ENCODE results near the gene EIF3A.

The EIF3A gene

GRCh38 chr10:119005362-119006043, 75.1 kb downstream of the EIF3A start:
- DNase-seq (ENCODE audit: extremely low read depth, low read depth): no peak
- no peak overlapping the region for H3K4me3 ChIP-seq (replicated peaks; ENCODE audit: low read depth, low read length)
- TF ChIP-seq, protein P1, sequence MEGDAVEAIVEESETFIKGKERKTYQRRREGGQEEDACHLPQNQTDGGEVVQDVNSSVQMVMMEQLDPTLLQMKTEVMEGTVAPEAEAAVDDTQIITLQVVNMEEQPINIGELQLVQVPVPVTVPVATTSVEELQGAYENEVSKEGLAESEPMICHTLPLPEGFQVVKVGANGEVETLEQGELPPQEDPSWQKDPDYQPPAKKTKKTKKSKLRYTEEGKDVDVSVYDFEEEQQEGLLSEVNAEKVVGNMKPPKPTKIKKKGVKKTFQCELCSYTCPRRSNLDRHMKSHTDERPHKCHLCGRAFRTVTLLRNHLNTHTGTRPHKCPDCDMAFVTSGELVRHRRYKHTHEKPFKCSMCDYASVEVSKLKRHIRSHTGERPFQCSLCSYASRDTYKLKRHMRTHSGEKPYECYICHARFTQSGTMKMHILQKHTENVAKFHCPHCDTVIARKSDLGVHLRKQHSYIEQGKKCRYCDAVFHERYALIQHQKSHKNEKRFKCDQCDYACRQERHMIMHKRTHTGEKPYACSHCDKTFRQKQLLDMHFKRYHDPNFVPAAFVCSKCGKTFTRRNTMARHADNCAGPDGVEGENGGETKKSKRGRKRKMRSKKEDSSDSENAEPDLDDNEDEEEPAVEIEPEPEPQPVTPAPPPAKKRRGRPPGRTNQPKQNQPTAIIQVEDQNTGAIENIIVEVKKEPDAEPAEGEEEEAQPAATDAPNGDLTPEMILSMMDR (IDR thresholded peaks at IDR 0.05; ENCODE audit: low read depth, low read length, missing control alignments): no peak

- no peak overlapping the region for H3K4me3 ChIP-seq (replicated peaks; ENCODE audit: low read depth, low read length)
- TF ChIP-seq, protein P1 (IDR thresholded peaks at IDR 0.05; ENCODE audit: low read depth, low read length, missing control alignments): no peak
- DNase-seq (ENCODE audit: extremely low read depth, low read depth): no peak
Observed at GRCh38 chr10:119003572-119004289, 76.9 kb downstream of the EIF3A start.

DNA sequence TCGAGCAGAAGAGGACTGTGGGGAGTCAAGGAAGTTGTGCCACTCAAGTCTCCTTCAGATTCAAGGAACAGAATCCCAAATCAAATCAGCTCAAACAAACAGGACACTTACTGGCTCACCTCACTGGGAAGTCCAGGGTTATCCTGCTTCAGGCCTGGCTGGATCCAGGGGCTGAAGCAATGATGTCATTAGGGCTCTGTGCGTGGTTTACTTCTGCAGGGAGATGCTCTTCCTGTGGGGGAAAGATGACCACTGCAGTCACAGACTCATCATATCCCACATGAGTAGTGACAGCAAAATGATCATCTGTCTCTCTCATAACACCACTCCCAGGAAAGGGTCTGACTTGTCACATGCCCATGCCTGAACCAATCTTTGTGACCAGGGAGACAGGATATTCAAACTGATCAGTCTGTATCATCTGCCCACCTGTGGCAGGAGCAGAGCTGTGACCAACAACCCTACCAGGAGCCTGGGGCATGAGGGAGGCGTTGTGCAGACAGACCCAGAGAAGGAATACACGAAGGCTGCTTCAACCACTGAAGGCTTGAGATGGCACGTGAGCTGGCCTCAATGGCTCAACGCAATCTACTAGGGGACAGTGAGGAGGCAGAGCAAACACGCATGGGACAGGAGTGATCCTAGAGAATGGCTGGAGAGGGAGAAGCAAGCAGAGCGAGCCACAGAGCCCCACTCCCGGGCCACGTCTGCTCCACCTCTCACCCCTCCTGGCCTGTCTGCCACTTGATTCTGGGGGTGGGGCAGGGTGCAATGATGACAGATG, 78.7 kb downstream of the EIF3A start:
- no peak overlapping the region for H3K4me3 ChIP-seq (replicated peaks; ENCODE audit: low read depth, low read length)
- DNase-seq (ENCODE audit: extremely low read depth, low read depth): no peak

GRCh38 chr10:118998183-118998582, 82.4 kb downstream of the EIF3A start:
- H3K4me3 ChIP-seq (replicated peaks; ENCODE audit: low read depth, low read length): no peak overlapping the region
- TF ChIP-seq, protein P1 (IDR thresholded peaks at IDR 0.05; ENCODE audit: low read depth, low read length, missing control alignments): no peak
- DNase-seq (ENCODE audit: extremely low read depth, low read depth): no peak

More for the DNA sequence above, 78.7 kb downstream of the EIF3A start:
- TF ChIP-seq, protein P1 (IDR thresholded peaks at IDR 0.05; ENCODE audit: low read depth, low read length, missing control alignments): no peak

GRCh38 chr10:118997379-118997778, 83.2 kb downstream of the EIF3A start:
- H3K4me3 ChIP-seq (replicated peaks; ENCODE audit: low read depth, low read length): no peak overlapping the region
- TF ChIP-seq, protein P1 (IDR thresholded peaks at IDR 0.05; ENCODE audit: low read depth, low read length, missing control alignments): no peak
- DNase-seq (ENCODE audit: extremely low read depth, low read depth): no peak

DNA sequence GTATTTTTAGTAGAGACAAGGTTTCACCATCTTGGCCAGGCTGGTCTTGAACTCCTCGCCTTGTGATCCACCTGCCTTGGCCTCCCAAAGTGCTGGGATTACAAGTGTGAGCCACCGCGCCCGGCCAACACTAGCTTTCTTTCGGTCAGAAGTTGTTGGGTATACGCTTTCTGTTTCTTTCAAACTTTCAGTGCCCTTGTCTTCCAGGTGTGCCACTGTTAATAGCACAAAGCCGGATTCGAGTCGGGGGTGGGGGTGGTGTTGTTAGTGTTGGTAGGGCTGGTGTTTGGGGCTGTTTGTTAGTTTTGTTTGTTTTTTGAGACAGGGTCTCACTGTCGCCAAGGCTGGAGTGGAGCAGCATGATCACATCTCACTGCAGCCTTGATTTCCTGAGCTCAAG, 84.9 kb downstream of the EIF3A start:
- H3K4me3 ChIP-seq (replicated peaks; ENCODE audit: low read depth, low read length): no peak overlapping the region
- TF ChIP-seq, protein P1 (IDR thresholded peaks at IDR 0.05; ENCODE audit: low read depth, low read length, missing control alignments): no peak
- DNase-seq (ENCODE audit: extremely low read depth, low read depth): no peak

Data from HFF-Myc (cell line).